ENCODE measurements around the gene ELAC1.
"Not testable (repeated sequence)": the region's sequence is repeated elsewhere in the genome, so short reads cannot be mapped to it uniquely, and the experiment has no call there.

ELAC1 gene

DNA sequence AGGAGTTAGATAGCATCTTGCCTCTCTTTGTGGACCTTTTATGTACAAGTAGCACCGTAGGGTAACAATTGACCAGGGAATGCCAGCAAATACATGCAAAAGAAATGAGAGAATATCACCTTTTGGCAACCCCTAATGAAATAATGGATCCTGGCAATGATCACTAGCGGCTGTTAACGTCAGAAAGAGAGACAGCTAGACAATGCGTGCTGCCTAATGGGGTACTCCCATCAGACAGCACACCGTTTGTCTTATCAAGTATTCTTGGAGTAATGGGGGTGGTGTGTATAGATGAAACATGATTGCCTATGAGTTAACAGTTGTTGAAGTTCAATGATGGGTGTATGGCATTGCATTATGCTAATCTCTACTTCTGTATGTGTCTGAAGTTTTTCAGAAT lies 1.6 kb downstream of the ELAC1 start:
- H3K9ac ChIP-seq (ENCODE audit: low read length), result no peak overlapping the region
- H3K4me3 ChIP-seq (ENCODE audit: low read length), result no peak overlapping the region
- no peaks in the 10 kb centered on the region for H3K9me3 ChIP-seq (replicated peaks; ENCODE audit: insufficient read depth, low read length)

GRCh38 chr18:50970006-50970405 lies 2.2 kb downstream of the ELAC1 start:
- Histone ChIP-seq H3K36me3 (replicated peaks; ENCODE audit: insufficient read depth, low read length) (no peaks in the 10 kb centered on the region), H3K9ac (ENCODE audit: low read length) (no peak overlapping the region), H3K79me2 (ENCODE audit: low read length) (peaks cover 14% of the 10 kb centered on the region), H3K4me3 (ENCODE audit: low read length) (no peak overlapping the region), H3F3A (ENCODE audit: insufficient read depth, low read length) (no peaks in the 10 kb centered on the region), H3K9me3 (replicated peaks; ENCODE audit: insufficient read depth, low read length) (no peaks in the 10 kb centered on the region), H4K20me1 (ENCODE audit: insufficient read depth, low read length) (no peaks in the 10 kb centered on the region), H2AFZ (ENCODE audit: low read length) (no peak overlapping the region), H3K9me2 (replicated peaks; ENCODE audit: insufficient read depth, low read length) (no peaks in the 10 kb centered on the region), H3K4me2 (ENCODE audit: low read depth, low read length) (no peak overlapping the region), H3K27me3 (replicated peaks; ENCODE audit: insufficient read depth, low read length) (no peaks in the 10 kb centered on the region), H3K27ac (ENCODE audit: low read length) (no peak overlapping the region), H3K4me1 (ENCODE audit: low read length) (peaks cover 7% of the 10 kb centered on the region)
- TF ChIP-seq CTCF (IDR thresholded peaks at IDR 0.05; ENCODE audit: low read length), result no peak
- TF ChIP-seq EZH2 (optimal IDR thresholded peaks at IDR 0.05; ENCODE audit: low read depth, low read length), result no peak
- TF ChIP-seq EZH2phosphoT487 (IDR thresholded peaks at IDR 0.05; ENCODE audit: low read length), result no peak
- no peak for DNase-seq

More for the DNA sequence above, 1.6 kb downstream of the ELAC1 start:
- Histone ChIP-seq H3K27ac (ENCODE audit: low read length) (no peak overlapping the region), H3K36me3 (replicated peaks; ENCODE audit: insufficient read depth, low read length) (no peaks in the 10 kb centered on the region), H2AFZ (ENCODE audit: low read length) (no peak overlapping the region), H3F3A (ENCODE audit: insufficient read depth, low read length) (no peaks in the 10 kb centered on the region), H3K27me3 (replicated peaks; ENCODE audit: insufficient read depth, low read length) (no peaks in the 10 kb centered on the region), H3K4me1 (ENCODE audit: low read length) (peaks cover 7% of the 10 kb centered on the region), H3K9me2 (replicated peaks; ENCODE audit: insufficient read depth, low read length) (no peaks in the 10 kb centered on the region), H3K79me2 (ENCODE audit: low read length) (peaks cover 14% of the 10 kb centered on the region), H4K20me1 (ENCODE audit: insufficient read depth, low read length) (no peaks in the 10 kb centered on the region), H3K4me2 (ENCODE audit: low read depth, low read length) (peak overlapping the region; percentile 72; the same call in 1 of the 2 replicates)
- no peak for TF ChIP-seq EZH2 (optimal IDR thresholded peaks at IDR 0.05; ENCODE audit: low read depth, low read length)
- no peak for TF ChIP-seq CTCF (IDR thresholded peaks at IDR 0.05; ENCODE audit: low read length)
- no peak for TF ChIP-seq EZH2phosphoT487 (IDR thresholded peaks at IDR 0.05; ENCODE audit: low read length)
- no peak for DNase-seq

DNA sequence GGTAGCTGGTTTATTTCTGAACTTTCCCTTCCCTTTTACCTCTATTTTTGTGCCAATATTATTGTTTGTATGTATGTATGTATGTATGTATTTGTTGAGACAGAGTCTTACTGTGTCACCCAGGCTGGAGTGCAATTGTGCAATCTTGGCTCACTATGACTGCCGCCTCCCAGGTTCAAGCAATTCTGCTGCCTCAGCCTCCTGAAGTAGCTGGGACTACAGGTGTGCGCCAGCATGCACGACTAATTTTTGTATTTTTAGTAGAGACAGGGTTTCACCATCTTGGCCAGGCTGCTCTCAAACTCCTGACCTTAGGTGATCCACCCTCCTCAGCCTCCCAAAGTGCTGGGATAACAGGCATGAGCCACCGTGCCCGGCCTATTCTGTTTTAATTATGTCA lies 4.6 kb downstream of the ELAC1 start:
- not testable (repeated sequence) for H3K27ac ChIP-seq (ENCODE audit: low read length); H3K27me3 ChIP-seq (replicated peaks; ENCODE audit: insufficient read depth, low read length)

GRCh38 chr18:50973367-50974126 lies 5.7 kb downstream of the ELAC1 start:
- Histone ChIP-seq H3K27me3 (replicated peaks; ENCODE audit: insufficient read depth, low read length) (no peaks in the 10 kb centered on the region), H3K4me1 (ENCODE audit: low read length) (0 out of 2 replicates have a peak, but pooled peaks cover 3% of the 10 kb centered on the region), H3K9ac (ENCODE audit: low read length) (no peak overlapping the region), H3F3A (ENCODE audit: insufficient read depth, low read length) (no peaks in the 10 kb centered on the region), H2AFZ (ENCODE audit: low read length) (no peak overlapping the region), H4K20me1 (ENCODE audit: insufficient read depth, low read length) (no peaks in the 10 kb centered on the region), H3K9me2 (replicated peaks; ENCODE audit: insufficient read depth, low read length) (no peaks in the 10 kb centered on the region), H3K36me3 (replicated peaks; ENCODE audit: insufficient read depth, low read length) (no peaks in the 10 kb centered on the region; the same call in none of the 2 replicates), H3K27ac (ENCODE audit: low read length) (no peak overlapping the region), H3K9me3 (replicated peaks; ENCODE audit: insufficient read depth, low read length) (no peaks in the 10 kb centered on the region), H3K79me2 (ENCODE audit: low read length) (peaks cover 9% of the 10 kb centered on the region), H3K4me3 (ENCODE audit: low read length) (no peak overlapping the region), H3K4me2 (ENCODE audit: low read depth, low read length) (no peak overlapping the region)
- no peak for DNase-seq
- TF ChIP-seq EZH2phosphoT487 (IDR thresholded peaks at IDR 0.05; ENCODE audit: low read length) (no peak), EZH2 (optimal IDR thresholded peaks at IDR 0.05; ENCODE audit: low read depth, low read length) (no peak)

More for the DNA sequence above, 4.6 kb downstream of the ELAC1 start:
- not testable (repeated sequence) for DNase-seq; H3K9me3 ChIP-seq (replicated peaks; ENCODE audit: insufficient read depth, low read length); H2AFZ ChIP-seq (ENCODE audit: low read length); H3K4me3 ChIP-seq (ENCODE audit: low read length); H3K4me2 ChIP-seq (ENCODE audit: low read depth, low read length); H3K4me1 ChIP-seq (ENCODE audit: low read length); H3K9ac ChIP-seq (ENCODE audit: low read length); H4K20me1 ChIP-seq (ENCODE audit: insufficient read depth, low read length); H3K36me3 ChIP-seq (replicated peaks; ENCODE audit: insufficient read depth, low read length); H3K9me2 ChIP-seq (replicated peaks; ENCODE audit: insufficient read depth, low read length); H3F3A ChIP-seq (ENCODE audit: insufficient read depth, low read length)
- H3K79me2 ChIP-seq (ENCODE audit: low read length), result peaks cover 14% of the 10 kb centered on the region

All from MM.1S (cell line).